ENCODE measurements around the gene PDE10A. TPM values are rescaled to one million over a fixed set of nuclear protein-coding genes. Genes with fewer than 3 reads are reported as not detected.

The PDE10A gene
- total RNA-seq, 1 experiment from 2014 or later: 1.8 TPM

GRCh38 chr6:165422192-165422591, 240.8 kb downstream of the PDE10A start:
- Mint-ChIP-seq H3K4me1 (ENCODE audit: insufficient read depth, unreplicated experiment) (no peaks in the 10 kb centered on the region), H3K27ac (ENCODE audit: low read depth, unreplicated experiment) (no peak overlapping the region), H3K27me3 (ENCODE audit: insufficient read depth, unreplicated experiment) (no peaks in the 10 kb centered on the region), H3K36me3 (ENCODE audit: insufficient read depth, unreplicated experiment) (no peaks in the 10 kb centered on the region), H3K9me3 (ENCODE audit: unreplicated experiment) (peaks cover 4% of the 10 kb centered on the region), H3K4me3 (ENCODE audit: unreplicated experiment) (no peak overlapping the region)
- CTCF ChIA-PET: no interaction called here
- DNase-seq (ENCODE audit: unreplicated experiment): no peak
- no TSS peak for BruUV-seq (replicated peaks)
- POLR2A ChIA-PET: no interaction called here
- intact Hi-C loops (cut with micrococcal nuclease): no loop called here
- no peak for TF ChIP-seq CTCF (IDR thresholded peaks at IDR 0.05; ENCODE audit: unreplicated experiment)

DNA sequence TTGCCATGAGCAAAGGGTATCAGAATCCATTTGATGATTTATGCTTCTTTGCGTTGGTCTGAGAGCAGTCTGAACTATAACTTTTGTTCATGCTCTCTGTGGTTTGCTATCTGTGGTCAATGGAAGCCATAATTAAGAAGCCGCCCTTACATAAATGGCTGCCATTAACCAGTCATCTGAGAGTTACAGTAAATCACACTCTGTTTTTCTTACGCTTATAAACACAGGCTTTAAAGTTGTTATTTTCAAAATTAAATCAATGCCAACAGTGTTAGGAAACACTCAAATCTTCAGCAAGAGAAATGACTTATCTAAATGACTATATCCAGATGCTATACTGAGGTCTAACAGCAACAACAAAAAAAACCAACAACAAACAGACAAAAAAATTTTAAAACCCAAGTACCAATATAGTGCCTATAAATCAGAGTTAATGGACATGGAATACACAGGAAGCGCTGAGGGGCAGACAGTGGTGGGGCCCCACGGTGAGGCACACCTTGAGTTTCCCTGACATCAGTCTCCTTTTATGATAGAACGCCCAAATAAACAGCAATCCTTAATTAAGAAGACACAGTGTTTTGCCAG, 245.7 kb downstream of the PDE10A start:
- no peaks in the 10 kb centered on the region for H3K27me3 Mint-ChIP-seq (ENCODE audit: insufficient read depth, unreplicated experiment)
- POLR2A ChIA-PET: no interaction called here
- CTCF ChIA-PET: interaction anchor here (0.9 kb wide), 1 partner anchor 481 kb away, joined by 11 read pairs; no protein-coding TSS in a partner anchor

GRCh38 chr6:165404697-165405096, 258.3 kb downstream of the PDE10A start:
- peak; percentile 3 for DNase-seq (ENCODE audit: unreplicated experiment)
- H3K36me3 Mint-ChIP-seq (ENCODE audit: insufficient read depth, unreplicated experiment): no peaks in the 10 kb centered on the region
- H3K9me3 Mint-ChIP-seq (ENCODE audit: unreplicated experiment): no peaks in the 10 kb centered on the region
- intact Hi-C loops (cut with micrococcal nuclease): no loop called here
- BruUV-seq (replicated peaks): no TSS peak
- no peak for TF ChIP-seq CTCF (IDR thresholded peaks at IDR 0.05; ENCODE audit: unreplicated experiment)
- CTCF ChIA-PET: no interaction called here
- no peak overlapping the region for H3K4me3 Mint-ChIP-seq (ENCODE audit: unreplicated experiment)
- POLR2A ChIA-PET: interaction anchor here (0.6 to 0.7 kb wide), 2 partner anchors 20 to 474 kb away, joined by 3 to 4 read pairs; no protein-coding TSS in a partner anchor
- no peaks in the 10 kb centered on the region for H3K27me3 Mint-ChIP-seq (ENCODE audit: insufficient read depth, unreplicated experiment)
- H3K4me1 Mint-ChIP-seq (ENCODE audit: insufficient read depth, unreplicated experiment): no peaks in the 10 kb centered on the region
- no peak overlapping the region for H3K27ac Mint-ChIP-seq (ENCODE audit: low read depth, unreplicated experiment)

More for the DNA sequence above, 245.7 kb downstream of the PDE10A start:
- Mint-ChIP-seq H3K4me3 (ENCODE audit: unreplicated experiment) (no peak overlapping the region), H3K9me3 (ENCODE audit: unreplicated experiment) (no peaks in the 10 kb centered on the region), H3K36me3 (ENCODE audit: insufficient read depth, unreplicated experiment) (no peaks in the 10 kb centered on the region), H3K4me1 (ENCODE audit: insufficient read depth, unreplicated experiment) (no peaks in the 10 kb centered on the region), H3K27ac (ENCODE audit: low read depth, unreplicated experiment) (no peak overlapping the region)
- intact Hi-C loops (cut with micrococcal nuclease): no loop called here
- BruUV-seq (replicated peaks): no TSS peak
- no peak for DNase-seq (ENCODE audit: unreplicated experiment)
- no peak for TF ChIP-seq CTCF (IDR thresholded peaks at IDR 0.05; ENCODE audit: unreplicated experiment)

GRCh38 chr6:165404296-165404695, 258.7 kb downstream of the PDE10A start:
- Mint-ChIP-seq H3K36me3 (ENCODE audit: insufficient read depth, unreplicated experiment) (no peaks in the 10 kb centered on the region), H3K9me3 (ENCODE audit: unreplicated experiment) (no peaks in the 10 kb centered on the region), H3K4me3 (ENCODE audit: unreplicated experiment) (no peak overlapping the region), H3K27ac (ENCODE audit: low read depth, unreplicated experiment) (no peak overlapping the region), H3K4me1 (ENCODE audit: insufficient read depth, unreplicated experiment) (no peaks in the 10 kb centered on the region), H3K27me3 (ENCODE audit: insufficient read depth, unreplicated experiment) (no peaks in the 10 kb centered on the region)
- CTCF ChIA-PET: no interaction called here
- no peak for TF ChIP-seq CTCF (IDR thresholded peaks at IDR 0.05; ENCODE audit: unreplicated experiment)
- intact Hi-C loops (cut with micrococcal nuclease): no loop called here
- BruUV-seq (replicated peaks): no TSS peak
- DNase-seq (ENCODE audit: unreplicated experiment): no peak
- POLR2A ChIA-PET: interaction anchor here (0.7 kb wide), 1 partner anchor 474 kb away, joined by 4 read pairs; no protein-coding TSS in a partner anchor

Data from MCF 10A (cell line).